ENCODE results near the gene UPK2.
"Not testable (repeated sequence)": the region's sequence is repeated elsewhere in the genome, so short reads cannot be mapped to it uniquely, and the experiment has no call there.

Gene UPK2

DNA sequence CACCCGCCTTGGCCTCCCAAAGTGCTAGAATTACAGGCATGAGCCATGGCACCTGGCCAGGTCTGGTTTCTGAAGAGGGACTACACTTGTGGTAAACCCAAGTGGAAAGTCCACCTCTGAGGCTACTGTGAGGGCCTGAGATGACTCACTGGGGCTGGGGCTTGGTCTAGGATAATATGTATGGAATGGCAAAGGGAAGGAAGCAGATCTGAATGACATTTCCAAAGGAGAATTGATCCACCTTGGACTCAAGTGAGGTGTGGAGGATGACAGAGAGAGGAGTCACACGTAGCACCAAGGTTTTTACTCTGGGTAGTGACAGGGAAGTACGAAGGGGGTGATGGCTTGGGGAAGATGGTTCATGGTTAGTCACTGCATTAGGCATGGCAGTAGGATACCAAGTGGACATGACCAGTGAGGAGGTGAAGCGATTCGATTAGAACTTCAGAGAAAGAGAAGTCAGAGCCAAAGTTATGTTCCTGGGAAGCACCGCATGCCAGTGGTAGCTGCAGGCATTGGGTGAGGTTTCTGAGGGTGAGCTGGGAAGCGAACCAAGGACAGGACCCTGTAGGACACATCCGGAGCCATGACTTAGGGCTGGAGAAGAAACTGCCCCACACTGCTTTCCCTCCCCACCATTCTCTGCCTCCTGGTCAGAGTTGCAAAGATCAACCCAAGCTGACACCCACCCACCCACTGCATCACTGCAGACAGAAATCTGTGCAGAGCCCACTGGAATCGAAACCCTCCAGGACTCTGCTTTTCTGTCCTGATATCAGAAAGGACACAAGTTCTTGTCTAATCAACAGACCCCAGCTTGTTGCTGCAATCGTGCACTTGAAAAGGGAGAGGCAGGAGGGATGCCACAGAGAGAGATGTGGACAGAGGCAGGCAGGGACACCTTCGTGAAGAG lies 17.4 kb upstream of the UPK2 start:
- DNase-seq (ENCODE audit: low read depth in 2 of 2), result no peak

DNA sequence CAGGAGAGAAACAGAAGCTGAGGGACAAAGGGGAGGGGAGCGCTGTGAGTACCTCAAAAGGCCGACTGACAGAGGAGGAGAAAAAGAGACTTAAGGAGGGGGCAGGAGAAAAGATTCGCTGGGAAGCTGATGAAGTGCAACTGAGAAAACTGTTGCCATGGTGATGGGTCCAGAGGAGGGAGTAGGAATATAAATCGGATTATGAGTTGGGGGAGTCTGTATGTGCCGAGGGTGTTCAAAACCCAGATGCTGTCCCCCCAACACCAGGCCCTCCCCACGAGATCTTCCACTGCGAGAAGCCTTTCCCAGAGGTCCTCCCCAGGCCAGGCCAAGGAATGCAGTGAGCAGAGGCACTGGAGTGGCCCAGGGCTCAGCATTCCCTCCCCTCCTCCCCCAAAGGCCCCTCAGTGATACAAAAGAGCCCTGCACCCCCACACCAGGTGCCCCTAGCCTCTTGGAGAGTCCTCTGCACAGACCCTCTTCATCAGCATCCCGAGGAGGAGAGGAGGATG lies 16.6 kb upstream of the UPK2 start:
- no peak for DNase-seq (ENCODE audit: low read depth in 2 of 2)

DNA sequence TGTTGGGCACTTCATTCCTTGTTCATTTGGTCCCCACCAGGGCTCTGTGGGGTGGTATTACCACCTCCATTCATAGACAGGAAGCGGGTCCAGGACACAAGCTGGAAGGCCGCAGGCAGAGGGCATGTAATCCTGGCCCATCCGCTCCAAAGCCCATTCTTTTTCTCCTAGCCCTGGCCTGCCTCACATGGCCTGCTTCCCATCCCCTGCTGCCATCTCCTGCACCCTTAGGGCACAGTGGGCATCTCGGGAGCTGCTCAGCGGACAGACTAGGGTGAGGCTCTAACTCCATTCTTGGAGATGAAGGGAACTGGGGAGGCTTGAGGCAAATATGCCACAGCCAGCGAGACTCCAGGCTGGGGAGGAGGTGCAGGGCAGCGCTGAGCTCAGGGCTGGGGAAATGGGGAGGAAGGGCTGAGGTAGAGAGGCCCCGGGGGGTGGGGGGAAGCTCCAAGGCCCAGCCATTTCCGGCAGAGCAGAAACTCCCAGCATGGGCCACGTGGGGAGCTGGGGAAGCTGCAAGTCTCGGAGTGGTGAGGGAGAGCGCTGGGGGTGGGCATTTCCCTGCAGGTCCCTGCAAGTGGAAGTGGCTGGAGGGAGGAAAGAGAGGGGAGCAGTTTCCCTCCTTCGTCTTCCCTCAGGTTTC lies 16.0 kb upstream of the UPK2 start:
- no peak for DNase-seq (ENCODE audit: low read depth in 2 of 2)

DNA sequence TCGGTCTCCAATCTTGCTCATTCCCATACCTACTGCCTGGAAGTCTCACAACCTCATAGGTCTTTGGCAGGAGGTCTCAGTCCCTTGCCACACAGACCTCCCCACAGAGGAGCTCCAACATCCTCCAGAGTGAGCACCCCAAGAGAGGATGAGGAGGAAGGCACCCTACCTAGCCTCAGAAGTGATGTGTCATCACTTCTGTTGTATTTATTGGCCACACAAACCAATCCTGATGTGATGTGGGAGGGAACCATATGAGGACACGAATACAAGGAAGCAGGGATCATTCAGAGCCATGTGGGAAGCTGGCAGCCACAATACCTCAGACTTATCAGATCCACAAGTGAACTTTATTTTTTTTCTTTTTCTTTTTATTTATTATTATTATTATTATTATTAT lies 9.0 kb upstream of the UPK2 start:
- no peak for DNase-seq (ENCODE audit: low read depth in 2 of 2)

DNA sequence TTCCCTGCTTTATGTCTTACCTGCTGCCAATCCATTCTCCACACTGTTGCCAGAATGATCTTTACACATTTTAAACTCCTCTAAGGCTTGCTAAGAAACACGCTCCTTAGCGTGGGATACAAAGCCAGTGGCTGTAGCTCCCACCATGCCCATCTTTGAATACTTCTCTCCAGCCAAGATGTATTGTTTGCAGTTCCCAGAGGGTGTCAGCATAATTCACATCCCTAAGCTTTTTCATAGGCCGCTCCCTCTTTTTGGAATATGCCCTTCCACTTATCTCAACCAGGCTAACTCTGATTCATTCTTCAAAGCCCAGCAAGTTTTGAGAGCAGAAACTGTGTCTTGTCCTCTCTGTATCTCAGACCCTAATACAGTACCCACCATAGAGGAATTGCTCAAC lies 8.1 kb upstream of the UPK2 start:
- DNase-seq (ENCODE audit: low read depth in 2 of 2), result no peak

DNA sequence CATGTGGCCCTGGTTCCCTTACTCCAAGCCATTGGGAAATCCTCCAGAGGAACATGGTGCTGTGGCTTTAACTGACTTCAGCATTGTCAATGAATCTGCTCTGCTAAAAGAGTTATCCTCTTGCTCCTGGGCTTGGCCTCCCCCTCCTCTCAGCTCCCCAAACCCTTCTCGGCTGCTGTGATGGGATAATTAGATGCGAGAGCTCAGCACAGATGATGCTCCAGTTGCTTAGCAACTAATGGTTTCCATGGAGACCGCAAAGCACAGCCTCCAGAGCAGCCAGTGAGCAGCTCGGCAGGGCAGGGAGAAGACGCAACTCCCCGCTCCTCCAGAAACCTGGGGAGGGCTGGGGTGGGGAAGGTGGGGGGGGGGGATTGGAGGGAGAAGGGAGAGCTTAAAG lies 2.8 kb upstream of the UPK2 start:
- DNase-seq (ENCODE audit: low read depth in 2 of 2), result no peak

DNA sequence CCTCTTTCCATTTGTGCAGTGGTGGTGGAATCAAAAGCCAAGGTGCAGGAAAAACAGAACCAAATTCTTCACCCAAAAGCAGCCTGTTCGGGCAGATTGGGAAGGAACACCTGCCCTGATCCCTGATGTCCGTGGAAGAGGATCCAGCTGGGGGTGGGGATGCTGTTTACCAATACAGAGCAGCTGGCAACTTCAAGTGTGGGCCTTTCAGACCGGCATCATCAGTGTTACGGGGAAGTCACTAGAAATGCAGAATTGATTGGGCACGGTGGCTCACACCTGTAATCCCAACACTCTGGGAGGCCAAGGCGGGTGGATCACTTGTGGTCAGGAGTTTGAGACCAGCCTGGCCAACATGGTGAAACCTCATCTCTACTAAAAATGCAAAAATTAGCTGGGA lies 2.1 kb upstream of the UPK2 start:
- not testable (repeated sequence) for DNase-seq (ENCODE audit: low read depth in 2 of 2)

DNA sequence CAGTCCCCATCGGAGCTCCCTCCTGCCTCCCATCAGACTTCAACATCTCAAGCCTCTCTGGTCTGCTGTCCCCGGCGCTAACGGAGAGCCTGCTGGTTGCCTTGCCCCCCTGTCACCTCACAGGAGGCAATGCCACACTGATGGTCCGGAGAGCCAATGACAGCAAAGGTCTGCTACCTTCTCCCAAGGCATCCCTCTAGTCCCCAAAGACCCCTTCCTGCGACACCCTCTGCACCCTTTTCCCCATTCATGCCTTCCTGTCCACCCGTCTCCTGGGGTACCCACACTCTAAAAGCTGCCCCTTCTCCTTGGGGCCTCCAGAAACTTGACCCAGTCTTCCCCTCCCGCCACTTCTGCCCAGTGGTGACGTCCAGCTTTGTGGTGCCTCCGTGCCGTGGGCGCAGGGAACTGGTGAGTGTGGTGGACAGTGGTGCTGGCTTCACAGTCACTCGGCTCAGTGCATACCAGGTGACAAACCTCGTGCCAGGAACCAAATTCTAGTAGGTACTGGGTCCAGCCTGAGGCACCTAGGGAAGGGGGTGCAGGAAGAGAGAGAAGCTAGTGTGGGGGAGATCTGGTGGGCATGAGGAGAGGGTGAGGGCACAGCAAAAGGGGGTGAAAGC lies 860 bp downstream of the UPK2 start:
- DNase-seq (ENCODE audit: low read depth in 2 of 2), result no peak

DNA sequence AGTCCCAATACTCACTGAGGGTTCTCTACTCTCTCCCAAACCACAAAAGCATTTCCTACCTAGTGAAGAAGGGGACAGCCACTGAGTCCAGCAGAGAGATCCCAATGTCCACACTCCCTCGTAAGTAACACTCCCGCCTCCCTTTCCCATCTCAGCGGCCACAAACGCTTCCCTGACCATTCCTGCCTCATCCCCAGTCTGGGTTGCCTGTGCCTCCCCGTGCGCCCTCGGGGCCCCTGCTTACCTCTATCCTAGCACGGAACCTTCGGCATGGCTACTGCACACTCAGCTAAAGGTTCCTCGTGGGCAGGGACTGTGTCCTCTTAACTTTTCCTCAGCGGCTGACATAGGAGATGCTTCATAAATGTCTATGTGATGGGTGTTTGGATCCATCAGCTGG lies 1.5 kb downstream of the UPK2 start:
- DNase-seq (ENCODE audit: low read depth in 2 of 2), result no peak

DNA sequence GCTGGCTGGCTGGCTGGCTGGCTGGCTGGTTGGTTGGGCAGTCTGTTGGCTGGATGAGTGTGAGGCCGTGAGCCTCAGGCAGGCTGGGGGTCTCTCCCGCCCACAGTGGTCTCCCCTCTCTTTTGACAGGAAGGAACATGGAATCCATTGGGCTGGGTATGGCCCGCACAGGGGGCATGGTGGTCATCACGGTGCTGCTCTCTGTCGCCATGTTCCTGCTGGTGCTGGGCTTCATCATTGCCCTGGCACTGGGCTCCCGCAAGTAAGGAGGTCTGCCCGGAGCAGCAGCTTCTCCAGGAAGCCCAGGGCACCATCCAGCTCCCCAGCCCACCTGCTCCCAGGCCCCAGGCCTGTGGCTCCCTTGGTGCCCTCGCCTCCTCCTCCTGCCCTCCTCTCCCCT lies 1.9 kb downstream of the UPK2 start:
- no peak for DNase-seq (ENCODE audit: low read depth in 2 of 2)

DNA sequence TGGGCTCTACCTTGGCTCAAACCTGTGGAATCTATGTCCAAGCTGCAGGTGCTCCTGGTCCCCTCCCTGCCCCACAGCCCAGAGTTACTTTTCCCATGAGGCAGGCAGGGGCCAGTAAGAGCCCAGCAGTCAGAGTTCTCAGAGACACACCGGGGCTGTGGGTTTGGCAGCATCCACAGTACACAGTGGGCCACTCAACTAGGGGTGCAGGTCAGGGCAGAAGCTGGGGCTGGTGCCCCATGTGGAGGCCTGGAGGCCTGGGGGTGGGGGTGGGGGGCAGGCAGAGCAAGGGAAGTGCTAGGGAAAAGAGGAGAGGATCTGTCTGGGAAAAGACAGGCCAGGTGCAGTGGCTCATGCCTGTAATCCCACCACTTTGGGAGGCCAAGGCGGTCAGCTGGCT lies 2.5 kb downstream of the UPK2 start:
- DNase-seq (ENCODE audit: low read depth in 2 of 2), result no peak

DNA sequence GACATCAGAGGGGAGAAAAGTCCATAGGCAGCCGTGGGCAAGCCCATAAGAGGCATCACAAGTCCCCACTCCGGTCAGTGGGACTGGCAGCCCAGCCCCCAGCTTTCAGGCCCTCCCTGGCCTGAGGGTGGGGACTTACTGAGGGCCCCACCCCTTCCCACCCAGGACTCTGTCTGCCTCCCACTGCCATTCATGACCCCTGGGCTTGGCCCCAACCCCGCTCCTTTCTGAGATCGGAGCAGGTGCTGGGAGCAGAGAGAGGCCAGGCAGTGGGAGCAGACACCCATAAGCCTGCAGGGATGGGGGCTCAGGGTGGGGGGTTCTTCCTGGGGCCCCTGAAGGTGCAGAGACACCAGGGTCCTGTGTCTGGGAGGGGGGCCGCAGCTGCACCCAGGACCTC lies 5.1 kb downstream of the UPK2 start:
- DNase-seq (ENCODE audit: low read depth in 2 of 2), result no peak

DNA sequence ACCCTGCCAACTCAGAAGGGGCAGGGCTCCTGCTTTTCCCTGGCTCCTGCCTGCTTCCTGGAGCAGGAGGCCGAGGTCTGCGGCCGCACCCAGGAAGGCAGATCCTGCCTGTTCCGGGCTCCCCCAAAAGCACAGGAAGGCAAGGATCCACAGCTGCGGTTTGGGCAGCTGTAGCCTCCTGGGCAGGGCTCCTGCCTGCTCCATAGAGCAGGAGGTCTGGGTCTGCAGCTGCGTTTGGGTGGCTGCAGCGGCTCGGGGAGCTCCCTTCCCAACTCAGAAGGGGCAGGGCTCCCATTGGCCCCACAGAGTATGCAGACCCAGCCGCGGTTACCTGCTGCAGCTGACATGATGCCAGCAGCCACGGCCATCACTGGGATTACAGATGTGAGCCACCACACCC lies 5.5 kb downstream of the UPK2 start:
- no peak for DNase-seq (ENCODE audit: low read depth in 2 of 2)

DNA sequence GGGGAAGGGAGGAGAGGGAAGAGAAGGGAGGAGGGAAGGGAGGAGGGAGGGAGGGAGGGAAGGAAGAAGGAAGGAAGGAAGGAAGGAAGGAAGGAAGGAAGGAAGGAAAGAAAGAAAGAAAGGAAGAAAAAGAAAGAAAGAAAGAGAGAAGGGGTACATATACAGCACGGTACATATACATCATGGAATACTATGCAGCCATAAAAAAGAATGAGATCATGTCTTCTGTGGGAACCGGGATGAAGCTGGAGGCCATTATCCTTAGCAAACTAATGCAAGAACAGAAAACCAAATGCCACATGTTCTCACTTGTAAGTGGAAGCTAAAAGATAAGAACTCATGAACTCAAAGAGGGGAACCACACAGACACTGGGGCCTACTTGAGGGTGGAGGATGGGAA lies 13.4 kb downstream of the UPK2 start:
- DNase-seq (ENCODE audit: low read depth in 2 of 2), result not testable (repeated sequence)

DNA sequence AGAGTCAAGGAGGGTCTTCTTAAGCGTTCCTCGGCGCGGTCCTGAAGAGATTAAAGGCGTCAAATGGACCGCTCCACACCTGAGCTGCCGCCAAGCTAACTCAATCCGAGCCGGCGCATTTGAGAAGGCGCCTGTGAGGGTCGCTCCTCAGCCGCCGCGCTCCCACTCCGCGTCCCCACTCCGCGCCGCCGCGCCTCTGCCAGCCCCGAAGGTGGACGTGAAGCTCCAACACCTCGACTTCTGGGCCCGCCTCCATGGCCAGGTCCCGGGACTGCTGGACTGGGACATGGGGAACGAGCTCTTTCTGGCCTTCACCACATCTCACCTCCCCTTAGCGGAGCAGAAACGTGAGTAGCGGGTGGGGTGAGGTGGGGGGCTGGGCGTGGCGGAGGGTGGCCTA lies 15.5 kb downstream of the UPK2 start, which contains the start of gene FOXR1:
Gene FOXR1 (plus strand): TSS at position 116 of the 400 bp plus-strand sequence. CDS start 171 bp downstream, at position 287.
- DNase-seq (ENCODE audit: low read depth in 2 of 2), result no peak

DNA sequence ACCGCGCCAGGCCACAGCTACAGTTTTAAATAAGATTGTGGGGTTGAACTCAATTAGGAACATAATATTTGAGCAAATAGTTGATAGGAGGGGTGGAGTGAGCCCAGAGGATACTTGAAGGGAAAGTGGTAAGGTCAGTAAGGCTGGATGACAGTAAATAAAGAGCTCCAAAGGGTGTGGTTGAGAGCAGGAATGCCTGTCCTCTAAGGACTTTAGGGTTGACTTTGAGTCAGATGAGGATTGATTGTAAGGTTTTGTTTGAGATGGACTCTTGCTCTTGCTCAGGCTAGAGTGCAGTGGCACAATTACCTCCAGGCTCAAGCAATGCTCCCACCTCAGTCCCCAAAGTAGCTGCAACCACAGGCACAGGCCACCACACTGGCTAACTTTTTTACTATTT lies 17.9 kb downstream of the UPK2 start:
- no peak for DNase-seq (ENCODE audit: low read depth in 2 of 2)

DNA sequence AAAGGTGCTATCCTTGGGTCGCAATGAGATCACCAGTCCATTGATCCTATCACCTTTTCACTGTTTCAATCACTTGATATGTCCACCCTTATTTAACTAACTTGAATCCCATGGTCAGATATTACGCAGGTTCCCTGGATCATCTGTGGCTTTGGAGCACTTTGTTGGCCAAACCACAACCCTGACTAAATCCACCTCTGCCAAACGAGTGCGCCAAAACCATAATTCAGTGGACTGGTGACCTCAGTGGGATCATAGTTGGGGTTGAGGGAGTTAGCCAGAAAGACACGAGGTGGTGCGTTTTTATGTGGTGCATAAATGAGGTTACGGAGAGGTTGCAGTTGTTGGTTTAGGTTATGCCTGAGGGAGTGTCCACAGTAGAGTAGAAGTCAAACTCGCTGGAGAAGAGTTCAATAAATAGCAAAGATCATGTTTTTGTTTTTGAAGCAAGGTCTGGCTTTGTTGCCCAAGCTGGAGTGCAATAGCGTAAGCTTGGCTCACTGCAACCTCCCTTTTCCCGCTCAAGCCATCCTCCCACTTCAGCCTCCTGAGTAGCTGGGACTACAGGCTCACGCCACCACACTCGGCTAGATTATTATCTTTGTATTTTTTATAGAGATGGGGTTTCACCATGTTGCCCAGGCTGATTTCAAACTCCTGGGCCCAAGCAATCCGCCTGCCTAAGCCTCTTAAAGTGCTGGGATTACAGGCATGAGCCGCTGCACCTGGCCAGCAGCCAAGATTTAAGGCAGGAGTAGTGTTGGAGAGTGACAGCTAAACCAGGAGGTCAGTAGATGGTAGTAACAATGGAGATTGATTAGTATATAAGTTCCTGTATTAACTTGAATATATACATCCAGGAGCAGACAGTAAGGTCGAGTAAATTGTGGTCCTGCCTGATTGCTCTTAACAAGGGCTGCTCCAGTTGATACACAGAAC lies 19.9 kb downstream of the UPK2 start:
- DNase-seq (ENCODE audit: low read depth in 2 of 2), result no peak

DNA sequence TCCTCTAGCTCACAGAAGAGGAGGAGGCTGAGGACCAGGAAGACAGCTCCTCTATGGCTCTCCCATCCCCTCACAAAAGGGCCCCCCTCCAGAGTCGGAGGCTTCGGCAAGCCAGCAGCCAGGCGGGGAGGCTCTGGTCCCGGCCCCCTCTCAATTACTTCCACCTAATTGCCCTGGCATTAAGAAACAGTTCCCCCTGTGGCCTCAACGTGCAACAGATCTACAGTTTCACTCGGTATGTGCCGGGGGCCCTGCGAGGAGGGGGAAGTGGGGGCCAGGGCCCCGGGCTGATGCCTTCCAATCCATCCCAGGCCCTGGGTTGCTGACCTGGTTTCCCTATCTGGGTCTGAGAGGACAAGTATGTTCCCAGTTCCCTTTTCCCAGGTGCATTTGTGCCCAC lies 23.3 kb downstream of the UPK2 start:
- no peak for DNase-seq (ENCODE audit: low read depth in 2 of 2)

DNA sequence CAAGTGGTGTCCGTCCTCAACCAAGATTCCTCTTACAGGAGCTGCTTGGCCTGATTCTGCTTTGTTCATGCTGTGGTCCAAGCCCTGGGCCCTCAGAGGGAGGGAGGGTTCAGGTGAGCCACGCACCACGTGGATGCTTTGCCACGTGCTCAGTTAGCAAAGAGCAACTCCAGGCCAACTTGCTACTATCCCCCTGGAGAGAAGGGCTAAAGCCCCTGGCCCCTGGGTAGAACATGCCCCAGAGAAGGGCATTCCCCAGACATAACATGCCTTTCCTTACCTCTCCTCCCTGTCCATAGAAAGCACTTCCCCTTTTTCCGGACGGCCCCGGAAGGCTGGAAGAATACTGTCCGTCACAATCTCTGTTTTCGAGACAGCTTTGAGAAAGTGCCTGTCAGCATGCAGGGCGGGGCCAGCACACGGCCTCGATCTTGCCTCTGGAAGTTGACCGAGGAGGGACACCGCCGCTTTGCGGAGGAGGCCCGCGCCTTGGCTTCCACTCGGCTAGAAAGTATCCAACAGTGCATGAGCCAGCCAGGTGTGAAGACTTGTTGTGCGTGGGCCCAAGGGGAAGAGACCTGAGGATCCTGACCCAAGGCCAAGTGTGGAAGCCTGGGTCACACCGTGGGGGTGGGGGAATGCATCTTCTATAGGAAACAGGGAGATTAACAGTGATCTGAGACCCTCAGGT lies 24.2 kb downstream of the UPK2 start:
- no peak for DNase-seq (ENCODE audit: low read depth in 2 of 2)

DNA sequence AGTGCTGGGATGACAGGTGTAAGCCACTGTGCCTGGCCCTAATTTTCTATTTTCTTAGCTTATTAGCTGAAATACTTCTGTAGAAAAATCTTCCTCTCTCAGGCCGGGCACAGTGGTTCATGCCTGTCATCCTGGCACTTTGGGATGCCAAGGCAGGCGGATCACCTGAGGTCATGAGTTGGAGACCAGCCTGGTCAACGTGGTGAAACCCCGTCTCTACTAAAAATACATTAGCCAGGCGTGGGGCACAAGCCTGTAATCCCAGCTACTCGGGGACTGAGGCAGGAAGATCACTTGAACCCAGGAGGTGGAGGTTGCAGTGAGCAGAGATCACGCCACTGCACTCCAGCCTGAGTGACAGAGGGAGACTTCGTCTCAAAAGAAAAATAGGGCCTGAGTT lies 28.2 kb downstream of the UPK2 start:
- DNase-seq (ENCODE audit: low read depth in 2 of 2), result not testable (repeated sequence)

DNA sequence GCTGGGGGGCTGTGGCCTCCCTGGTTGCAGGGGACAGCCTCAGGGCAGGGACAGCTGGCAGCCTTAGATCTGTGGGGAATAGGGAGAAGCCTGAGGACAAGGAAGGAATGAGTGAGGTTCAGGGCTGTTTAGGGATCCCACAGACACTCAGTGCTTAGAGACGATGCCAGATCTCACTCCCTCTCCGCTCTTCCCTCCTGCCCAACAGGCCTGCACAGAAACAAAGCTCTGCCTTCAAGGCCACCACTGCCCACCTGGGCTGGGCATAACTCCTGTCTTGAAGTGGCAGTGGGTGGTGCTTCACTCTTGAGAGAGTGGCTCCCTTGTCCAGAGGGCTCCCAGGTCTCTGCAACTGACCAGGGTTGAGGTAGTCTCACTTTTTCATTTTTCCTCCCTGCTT lies 28.7 kb downstream of the UPK2 start:
- no peak for DNase-seq (ENCODE audit: low read depth in 2 of 2)

Measured in stimulated activated CD8-positive, alpha-beta memory T cell treated with anti-CD3 and anti-CD28 coated beads, Interleukin-7, amount 100 ng/mL, for 4 hours (primary cell).